Esophagus muscularis mucosa (tissue), 4 donors: ENCODE results near the gene SLC35C1. TPM values are rescaled to one million over a fixed set of nuclear protein-coding genes. Genes with fewer than 3 reads are reported as not detected.

Source experiments
- DNase-seq: peaks from one replicate; pipeline ENCODE4 v3.0.0-alpha.2; 2017; ENCODE audit errors: extremely low spot score
- H3K27ac ChIP-seq, 4 donors: fragments of 200-600 bp; sonication (generic); replicated peaks in 1 of 4; 1 replicate in 3 of 4; 2 replicates in 1 of 4; pipeline ENCODE4 v1.5.1; 2016 to 2019; ENCODE audit warnings: mild to moderate bottlenecking in 1 of 4
- H3K27me3 ChIP-seq, 4 donors: fragments of 200-600 bp; sonication (generic); one replicate each; pipeline versions ENCODE4 v1.5.1 to v1.6.0; 2016 to 2019
- H3K36me3 ChIP-seq, 4 donors: fragments of 200-600 bp; sonication (generic); one replicate each; pipeline ENCODE4 v1.5.1; 2016 to 2019
- H3K4me1 ChIP-seq, 4 donors: fragments of 200-600 bp; sonication (generic); one replicate each; pipeline ENCODE4 v1.5.1; 2016 to 2019
- H3K4me3 ChIP-seq, 4 donors: fragments of 200-600 bp; sonication (generic); 1 replicate in 2 of 4; 2 replicates in 2 of 4; pipeline ENCODE4 v1.5.1; 2016 to 2019; ENCODE audit warnings: mild to moderate bottlenecking in 4 of 4, moderate library complexity in 1 of 4
- H3K9me3 ChIP-seq, 4 donors: fragments of 200-600 bp; sonication (generic); 1 replicate in 3 of 4; 2 replicates in 1 of 4; pipeline ENCODE4 v1.5.1; 2016 to 2019
- EP300 ChIP-seq: sonication (generic); formaldehyde crosslinking; IDR thresholded peaks from one replicate; pipeline ENCODE4 v1.6.1; 2017; ENCODE audit warnings: antibody characterized with exemption
- POLR2A ChIP-seq: fragments of 450-650 bp; IDR thresholded peaks from one replicate; pipeline ENCODE4 v1.6.1; 2017; ENCODE audit warnings: antibody characterized with exemption, moderate library complexity, mild to moderate bottlenecking, low read depth
- POLR2AphosphoS5 ChIP-seq, 2 donors: sonication (generic); formaldehyde crosslinking; IDR thresholded peaks; one replicate each; pipeline ENCODE4 v1.6.1; 2017; ENCODE audit warnings: antibody characterized with exemption in 2 of 2
- WGBS: methylation state at CpG from one replicate; pipeline ENCODE4 v1.1.5; 2018; 5-methylcytosine and 5-hydroxymethylcytosine counted together
- intact Hi-C: fragments of 100-400 bp; cut with DNase I; formaldehyde crosslinking; loops from one replicate; pipeline ENCODE4 v1.15.1; 2023
- total RNA-seq, 4 donors: library from RNA; depleted of rRNA; stranded (reverse); fragments of >200 nt; gene quantifications; one replicate each; pipeline versions ENCODE4 v1.1.0 to v1.2.1, GENCODE V29; 2016
- TF ChIP-seq, protein P1 (sequence below), 3 experiments: fragments of 200-600 bp in 2 of 3; fragments of 450-650 bp in 1 of 3; sonication (generic) in 2 of 3; IDR thresholded peaks; one replicate each; pipeline ENCODE4 v1.5.1; 2017 to 2019; ENCODE audit warnings: antibody characterized with exemption in 3 of 3, mild to moderate bottlenecking in 2 of 3, moderate library complexity in 1 of 3

Gene SLC35C1
- total RNA-seq, 4 donors from 2014 or later: 9.6 to 18.0 (median 13.1) TPM

DNA sequence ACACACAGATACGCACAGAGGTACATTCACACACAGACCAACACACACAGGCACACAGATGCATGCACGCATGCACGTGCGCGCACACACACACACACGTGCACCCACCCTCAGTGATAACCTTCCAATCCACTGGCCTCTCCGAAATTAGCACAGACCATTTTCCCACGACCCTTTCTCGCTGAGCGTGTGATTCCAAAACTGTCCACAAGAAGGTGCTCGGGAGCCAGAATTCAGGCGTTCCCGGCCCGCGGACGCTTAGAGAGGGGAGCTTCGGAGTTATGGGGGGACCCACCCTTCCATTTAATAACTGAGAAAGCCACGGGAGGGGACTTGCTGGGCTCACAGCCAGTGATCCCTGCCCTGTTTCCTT, 33.8 kb upstream of the SLC35C1 start:
- no peaks in the 10 kb centered on the region for H3K9me3 ChIP-seq
- no peaks in the 10 kb centered on the region for H3K27me3 ChIP-seq
- peak overlapping the region; percentile 58 to 65 (median 60) for H3K4me3 ChIP-seq
- WGBS: 6% methylated on average over 18 of the region's 18 CpGs
- H3K4me1 ChIP-seq: peaks cover 4 to 14% (median 7%) of the 10 kb centered on the region in 4 donors
- DNase-seq: no peak
- peak overlapping the region; percentile 60 to 77 (median 74) for H3K27ac ChIP-seq
- no peak for TF ChIP-seq POLR2A
- no peak for TF ChIP-seq EP300
- TF ChIP-seq POLR2AphosphoS5 (IDR thresholded peaks at IDR 0.05): peak in 1 of 2 donors; percentile 40
- TF ChIP-seq, protein P1, sequence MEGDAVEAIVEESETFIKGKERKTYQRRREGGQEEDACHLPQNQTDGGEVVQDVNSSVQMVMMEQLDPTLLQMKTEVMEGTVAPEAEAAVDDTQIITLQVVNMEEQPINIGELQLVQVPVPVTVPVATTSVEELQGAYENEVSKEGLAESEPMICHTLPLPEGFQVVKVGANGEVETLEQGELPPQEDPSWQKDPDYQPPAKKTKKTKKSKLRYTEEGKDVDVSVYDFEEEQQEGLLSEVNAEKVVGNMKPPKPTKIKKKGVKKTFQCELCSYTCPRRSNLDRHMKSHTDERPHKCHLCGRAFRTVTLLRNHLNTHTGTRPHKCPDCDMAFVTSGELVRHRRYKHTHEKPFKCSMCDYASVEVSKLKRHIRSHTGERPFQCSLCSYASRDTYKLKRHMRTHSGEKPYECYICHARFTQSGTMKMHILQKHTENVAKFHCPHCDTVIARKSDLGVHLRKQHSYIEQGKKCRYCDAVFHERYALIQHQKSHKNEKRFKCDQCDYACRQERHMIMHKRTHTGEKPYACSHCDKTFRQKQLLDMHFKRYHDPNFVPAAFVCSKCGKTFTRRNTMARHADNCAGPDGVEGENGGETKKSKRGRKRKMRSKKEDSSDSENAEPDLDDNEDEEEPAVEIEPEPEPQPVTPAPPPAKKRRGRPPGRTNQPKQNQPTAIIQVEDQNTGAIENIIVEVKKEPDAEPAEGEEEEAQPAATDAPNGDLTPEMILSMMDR (IDR thresholded peaks at IDR 0.05): peak in 2 of 3 experiments; percentile 90 to 93
- intact Hi-C loops: loop anchor here (2.0 to 5.0 kb wide), 2 partner anchors 109 to 400 kb away; no protein-coding TSS in a partner anchor
- H3K36me3 ChIP-seq: no peaks in the 10 kb centered on the region

DNA sequence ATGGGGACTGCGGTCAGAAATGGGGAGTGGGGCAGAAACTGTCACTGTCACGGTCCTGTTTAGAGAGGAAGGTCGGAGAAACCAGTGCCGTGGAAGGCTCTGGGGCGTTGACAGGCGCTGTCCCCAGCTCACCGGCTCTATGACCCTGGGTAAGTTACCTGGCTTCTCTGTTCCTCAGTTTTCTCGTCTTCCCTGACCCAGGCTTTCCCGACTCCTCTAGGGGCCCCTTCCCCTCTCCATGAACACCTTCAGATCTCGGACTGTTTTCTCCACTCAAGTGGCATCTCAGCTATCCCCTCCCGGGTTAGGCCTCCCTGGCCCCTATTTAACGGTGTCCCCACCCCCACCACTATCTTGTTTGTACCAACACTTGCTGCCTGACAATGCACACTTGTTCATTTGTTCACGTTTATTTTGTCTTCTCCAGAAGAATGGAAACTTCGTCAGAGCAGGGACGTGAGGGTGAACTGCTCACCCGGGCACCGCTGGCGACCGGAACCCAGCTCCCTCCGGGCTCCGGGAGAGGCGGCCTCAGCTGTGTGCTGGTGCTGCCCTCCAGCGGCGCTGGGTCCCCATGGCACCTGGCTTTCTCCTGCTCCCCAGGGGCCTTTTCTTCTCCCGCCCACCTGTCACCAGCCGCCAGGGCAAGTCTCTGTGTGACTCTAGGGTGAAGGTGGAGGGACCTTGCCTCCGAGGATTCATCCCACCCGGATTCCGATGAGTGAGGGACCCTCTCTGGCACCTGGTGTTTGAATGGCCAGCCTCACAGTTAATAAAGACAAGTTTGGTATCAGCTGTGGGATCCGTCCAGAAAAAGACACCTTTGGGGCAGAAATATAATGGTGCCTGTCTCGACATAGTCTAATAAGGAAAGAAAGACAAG, 33.1 kb upstream of the SLC35C1 start:
- no peaks in the 10 kb centered on the region for H3K9me3 ChIP-seq
- H3K4me1 ChIP-seq: peaks cover 4 to 14% (median 7%) of the 10 kb centered on the region in 4 donors
- WGBS: under 1% methylated on average over 23 of the region's 31 CpGs
- peak; percentile 95 for DNase-seq
- TF ChIP-seq POLR2A (no peak), POLR2AphosphoS5 (IDR thresholded peaks at IDR 0.05) (peak; percentile 41 to 43), EP300 (no peak)
- TF ChIP-seq, protein P1 (IDR thresholded peaks at IDR 0.05): peak; percentile 92 to 94 (median 92)
- intact Hi-C loops: loop anchor here (2.0 to 5.0 kb wide), 2 partner anchors 110 to 401 kb away; no protein-coding TSS in a partner anchor
- peak overlapping the region; percentile 60 to 77 (median 74) for H3K27ac ChIP-seq
- no peaks in the 10 kb centered on the region for H3K36me3 ChIP-seq
- H3K4me3 ChIP-seq: peak overlapping the region; percentile 58 to 65 (median 60)
- H3K27me3 ChIP-seq: no peaks in the 10 kb centered on the region

DNA sequence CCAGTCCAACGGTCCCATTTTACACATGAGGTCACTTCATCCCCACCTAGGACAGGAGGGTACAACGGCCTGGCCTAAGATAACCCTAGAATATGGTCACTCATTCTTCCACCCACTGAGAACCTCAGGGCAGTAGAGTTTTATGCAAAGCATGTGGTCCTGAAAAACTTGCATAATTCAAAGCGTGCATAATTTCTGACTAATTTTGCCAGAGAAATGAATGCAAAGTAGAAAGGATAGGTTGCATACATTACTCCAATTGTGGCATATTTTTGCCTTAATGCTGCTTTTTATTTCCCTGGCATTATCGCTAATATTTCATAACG, 32.5 kb upstream of the SLC35C1 start:
- Histone ChIP-seq H3K27me3 (no peaks in the 10 kb centered on the region), H3K27ac (no peak overlapping the region), H3K4me3 (no peak overlapping the region), H3K4me1 (peaks cover 4 to 14% (median 7%) of the 10 kb centered on the region in 4 donors), H3K9me3 (no peaks in the 10 kb centered on the region), H3K36me3 (no peaks in the 10 kb centered on the region)
- no peak for DNase-seq
- WGBS: 56% methylated on average over 5 of the region's 5 CpGs
- intact Hi-C loops: loop anchor here (5.0 kb wide), 1 partner anchor 110 kb away; no protein-coding TSS in a partner anchor
- TF ChIP-seq EP300 (no peak), POLR2A (no peak), POLR2AphosphoS5 (IDR thresholded peaks at IDR 0.05) (no peak)
- TF ChIP-seq, protein P1 (IDR thresholded peaks at IDR 0.05): no peak

DNA sequence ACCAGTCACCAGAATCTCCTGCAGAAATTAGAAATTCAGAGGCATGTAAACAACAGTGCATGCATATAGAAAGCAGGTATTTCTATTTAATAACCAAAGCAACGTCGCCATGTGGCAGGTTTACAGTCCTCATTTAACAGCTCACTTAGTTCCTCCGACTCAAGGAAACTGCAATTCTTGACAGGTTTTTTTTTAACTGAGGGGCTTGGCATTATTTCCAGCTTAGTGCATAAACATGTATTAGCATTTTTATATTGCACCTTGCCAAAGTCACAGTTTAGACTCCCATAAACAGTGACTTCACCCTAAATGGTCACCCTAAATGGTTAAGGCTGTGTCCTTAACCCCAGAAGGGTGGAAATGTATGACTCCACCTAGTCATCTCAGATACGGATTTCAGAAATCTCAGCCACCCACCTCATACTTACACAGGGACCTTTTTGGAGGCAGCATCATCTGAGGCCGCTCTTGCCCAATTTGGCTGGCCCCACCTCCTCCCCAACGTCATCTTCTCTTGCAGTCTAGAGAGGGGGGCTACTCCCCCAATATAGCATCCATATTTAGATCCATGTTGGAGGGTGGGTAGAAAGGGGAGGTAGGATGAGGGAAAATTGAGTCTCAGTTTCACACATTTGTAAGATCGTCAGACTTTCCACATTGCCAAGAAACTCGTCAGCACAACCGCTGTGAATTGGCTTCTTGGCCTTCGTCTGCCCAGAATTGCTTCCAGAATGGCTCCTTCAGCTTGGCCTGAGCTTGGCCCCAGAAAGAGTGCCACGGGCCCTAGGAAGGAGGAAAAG, 31.8 kb upstream of the SLC35C1 start:
- Histone ChIP-seq H3K9me3 (no peaks in the 10 kb centered on the region), H3K4me1 (peaks cover 4 to 14% (median 7%) of the 10 kb centered on the region in 4 donors), H3K4me3 (no peak overlapping the region), H3K27me3 (no peaks in the 10 kb centered on the region), H3K36me3 (no peaks in the 10 kb centered on the region), H3K27ac (no peak overlapping the region)
- no peak for DNase-seq
- 66% methylated on average over 11 of the region's 11 CpGs for WGBS
- intact Hi-C loops: loop anchor here (5.0 kb wide), 1 partner anchor 111 kb away; no protein-coding TSS in a partner anchor
- TF ChIP-seq POLR2A (no peak), EP300 (no peak)
